C4-2B (cell line): ENCODE measurements around the gene CAPN13.

Experiments
- ZFX ChIP-seq: fragments of 450-650 bp; IDR thresholded peaks from 2 replicates; pipeline ENCODE4 v1.6.1; 2017
- TF ChIP-seq, protein P1 (sequence below): fragments of 450-650 bp; conservative IDR thresholded peaks from 2 replicates; pipeline ENCODE4 v1.5.1; 2017; ENCODE audit warnings: mild to moderate bottlenecking

DNA sequence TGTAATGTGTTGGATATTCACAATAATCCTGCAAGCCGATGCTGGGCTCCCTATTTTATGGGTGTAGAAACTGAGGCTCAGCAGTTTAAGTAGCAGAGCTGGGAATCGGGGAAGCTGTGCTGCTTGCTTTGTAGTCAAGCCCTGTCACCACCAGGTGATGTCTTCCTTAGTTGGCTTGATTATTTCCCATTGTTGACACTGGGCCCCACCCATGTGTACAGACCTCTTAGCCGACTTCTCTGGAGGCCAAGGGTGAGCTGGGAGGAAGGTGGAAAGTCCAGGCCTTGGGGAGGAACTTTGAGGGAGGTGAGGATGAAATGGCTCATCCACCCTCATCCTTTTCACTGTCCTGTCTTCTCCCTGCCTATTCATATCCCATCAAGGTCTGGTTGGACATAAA lies 60.0 kb downstream of the CAPN13 start:
- TF ChIP-seq, protein P1, sequence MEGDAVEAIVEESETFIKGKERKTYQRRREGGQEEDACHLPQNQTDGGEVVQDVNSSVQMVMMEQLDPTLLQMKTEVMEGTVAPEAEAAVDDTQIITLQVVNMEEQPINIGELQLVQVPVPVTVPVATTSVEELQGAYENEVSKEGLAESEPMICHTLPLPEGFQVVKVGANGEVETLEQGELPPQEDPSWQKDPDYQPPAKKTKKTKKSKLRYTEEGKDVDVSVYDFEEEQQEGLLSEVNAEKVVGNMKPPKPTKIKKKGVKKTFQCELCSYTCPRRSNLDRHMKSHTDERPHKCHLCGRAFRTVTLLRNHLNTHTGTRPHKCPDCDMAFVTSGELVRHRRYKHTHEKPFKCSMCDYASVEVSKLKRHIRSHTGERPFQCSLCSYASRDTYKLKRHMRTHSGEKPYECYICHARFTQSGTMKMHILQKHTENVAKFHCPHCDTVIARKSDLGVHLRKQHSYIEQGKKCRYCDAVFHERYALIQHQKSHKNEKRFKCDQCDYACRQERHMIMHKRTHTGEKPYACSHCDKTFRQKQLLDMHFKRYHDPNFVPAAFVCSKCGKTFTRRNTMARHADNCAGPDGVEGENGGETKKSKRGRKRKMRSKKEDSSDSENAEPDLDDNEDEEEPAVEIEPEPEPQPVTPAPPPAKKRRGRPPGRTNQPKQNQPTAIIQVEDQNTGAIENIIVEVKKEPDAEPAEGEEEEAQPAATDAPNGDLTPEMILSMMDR = no peak
- no peak for TF ChIP-seq ZFX
